DND-41 (cell line): Measurements from ENCODE around the gene TMA16.

Experiments
- ATAC-seq: fragments of 200-7000 bp; cut with Tn5 transposase; 3 replicates; pipeline ENCODE4 v1.9.1; 2021; ENCODE audit warnings: low read depth; ENCODE audit not compliant: insufficient read depth
- DNase-seq: peaks from one replicate; pipeline ENCODE4 v3.0.0-alpha.2; 2020
- H2AFZ ChIP-seq: 2 replicates; pipeline ENCODE4 v1.6.0; 2012; ENCODE audit warnings: low read depth, low read length
- H3K27ac ChIP-seq: 2 replicates; pipeline ENCODE4 v1.5.1; 2012; ENCODE audit warnings: low read length, inconsistent platforms
- H3K27me3 ChIP-seq: fragments of 200-600 bp; sonication (generic); 2 replicates; pipeline ENCODE4 v1.6.0; 2012; ENCODE audit warnings: low read length, mild to moderate bottlenecking, inconsistent platforms; ENCODE audit not compliant: insufficient read depth, poor library complexity
- H3K36me3 ChIP-seq: 2 replicates; pipeline ENCODE4 v1.5.1; 2012; ENCODE audit warnings: low read length, inconsistent platforms; ENCODE audit not compliant: insufficient read depth
- H3K4me1 ChIP-seq: 2 replicates; pipeline ENCODE4 v1.5.1; 2012; ENCODE audit warnings: mild to moderate bottlenecking, low read length; ENCODE audit not compliant: insufficient read depth
- H3K4me2 ChIP-seq: 2 replicates; pipeline ENCODE4 v1.6.0; 2012; ENCODE audit warnings: mild to moderate bottlenecking, moderate library complexity, low read length, inconsistent platforms; ENCODE audit not compliant: insufficient read depth
- H3K4me3 ChIP-seq, 2 experiments: fragments of 200-600 bp in 1 of 2; shearing (Covaris generic) in 1 of 2; 2 replicates each; pipeline ENCODE4 v1.5.1; 2012 to 2016; ENCODE audit warnings: inconsistent platforms in 2 of 2, low read length in 2 of 2, mild to moderate bottlenecking in 2 of 2, low read depth in 1 of 2, moderate library complexity in 1 of 2
- H3K79me2 ChIP-seq: 2 replicates; pipeline ENCODE4 v1.6.0; 2012; ENCODE audit warnings: low read length, inconsistent platforms; ENCODE audit not compliant: insufficient read depth
- H3K9ac ChIP-seq: 2 replicates; pipeline ENCODE4 v1.6.0; 2012; ENCODE audit warnings: low read depth, mild to moderate bottlenecking, inconsistent platforms, low read length, moderate library complexity
- H3K9me3 ChIP-seq: 2 replicates; pipeline ENCODE4 v1.5.1; 2012; ENCODE audit warnings: low read length, moderate library complexity, mild to moderate bottlenecking, inconsistent platforms; ENCODE audit not compliant: insufficient read depth, severe bottlenecking
- H4K20me1 ChIP-seq: 2 replicates; pipeline ENCODE4 v1.6.0; 2012; ENCODE audit warnings: low read length; ENCODE audit not compliant: insufficient read depth
- EZH2 ChIP-seq: IDR thresholded peaks from 3 replicates; pipeline ENCODE4 v1.6.1; 2012; ENCODE audit warnings: borderline replicate concordance, low read depth, mild to moderate bottlenecking, moderate library complexity, low read length, inconsistent platforms; ENCODE audit not compliant: severe bottlenecking
- TF ChIP-seq, protein P1 (sequence below): IDR thresholded peaks from 2 replicates; pipeline ENCODE4 v1.5.1; 2012; ENCODE audit warnings: borderline replicate concordance, low read length, moderate library complexity, mild to moderate bottlenecking; ENCODE audit not compliant: poor library complexity, severe bottlenecking; ENCODE audit errors: extremely low read depth

Gene TMA16

DNA sequence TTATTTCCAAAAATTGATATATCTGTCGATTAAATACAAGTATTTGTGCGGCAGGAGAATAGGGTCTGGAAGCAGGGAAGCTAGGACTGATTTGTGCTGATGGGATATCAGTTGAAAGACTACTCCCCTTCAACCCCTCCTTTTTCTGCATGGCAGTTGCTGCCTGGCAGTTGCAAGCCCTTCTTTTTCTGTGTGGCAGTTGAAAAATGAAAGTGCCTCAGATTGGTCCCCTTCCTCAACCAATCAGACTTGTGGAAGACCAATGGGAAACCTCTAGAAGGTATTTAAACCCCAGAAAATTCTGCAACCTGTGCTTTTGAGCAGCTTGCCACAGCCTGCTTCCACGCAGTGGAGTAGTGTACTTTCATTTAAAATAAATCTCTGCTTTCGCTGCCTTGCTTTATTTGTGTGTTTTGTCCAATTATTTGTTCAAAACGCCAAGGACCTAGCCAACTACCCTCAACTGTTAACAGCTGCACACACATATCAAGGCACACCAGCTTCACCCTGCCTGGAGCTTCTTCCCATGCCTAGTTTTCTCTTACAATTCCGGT, 1.5 kb upstream of the TMA16 start:
- DNase-seq = peak; percentile 24

DNA sequence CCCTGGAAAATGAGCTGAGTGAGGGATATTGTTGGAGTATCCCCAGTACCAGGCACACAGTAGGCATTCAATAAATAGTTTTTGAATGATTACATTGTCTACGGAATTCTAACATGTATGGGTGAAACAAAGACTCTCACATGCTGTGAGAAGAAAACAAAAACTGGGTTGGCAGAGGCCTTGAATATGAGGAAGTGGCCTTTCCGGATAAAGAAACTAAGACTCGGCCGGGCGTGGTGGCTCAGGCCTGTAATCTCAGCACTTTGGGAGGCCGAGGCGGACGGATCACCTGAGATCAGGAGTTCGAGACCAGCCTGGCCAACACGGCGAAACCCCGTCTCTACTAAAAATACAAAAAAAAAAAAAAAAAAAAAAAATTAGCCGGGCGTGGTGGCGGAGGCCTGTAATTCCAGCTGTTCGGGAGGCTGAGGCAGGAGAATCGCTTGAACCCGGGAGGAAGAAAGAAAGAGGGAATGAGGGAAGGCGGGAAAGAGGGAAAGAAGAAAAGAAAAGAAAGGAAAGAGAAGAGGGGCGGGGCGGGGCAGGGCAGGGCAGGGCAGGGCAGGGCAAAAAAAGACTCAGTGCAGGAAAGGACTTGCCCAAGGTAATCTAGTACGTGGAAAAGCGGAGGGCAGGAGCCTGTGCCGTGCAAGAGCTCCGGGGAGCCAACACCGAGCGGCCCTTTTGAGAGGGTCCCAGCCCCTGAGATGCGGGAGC, 689 bp upstream of the TMA16 start:
- H3K27me3 ChIP-seq = no peaks in the 10 kb centered on the region
- H3K9ac ChIP-seq = peak overlapping the region; percentile 81
- H3K27ac ChIP-seq = peak overlapping the region; percentile 83
- H4K20me1 ChIP-seq = peaks cover 14% of the 10 kb centered on the region; the same call in 1 of the 2 replicates
- H3K79me2 ChIP-seq = peaks cover 51% of the 10 kb centered on the region
- peaks cover 14% of the 10 kb centered on the region; the same call in 1 of the 2 replicates for H3K36me3 ChIP-seq
- TF ChIP-seq EZH2 = no peak
- TF ChIP-seq, protein P1, sequence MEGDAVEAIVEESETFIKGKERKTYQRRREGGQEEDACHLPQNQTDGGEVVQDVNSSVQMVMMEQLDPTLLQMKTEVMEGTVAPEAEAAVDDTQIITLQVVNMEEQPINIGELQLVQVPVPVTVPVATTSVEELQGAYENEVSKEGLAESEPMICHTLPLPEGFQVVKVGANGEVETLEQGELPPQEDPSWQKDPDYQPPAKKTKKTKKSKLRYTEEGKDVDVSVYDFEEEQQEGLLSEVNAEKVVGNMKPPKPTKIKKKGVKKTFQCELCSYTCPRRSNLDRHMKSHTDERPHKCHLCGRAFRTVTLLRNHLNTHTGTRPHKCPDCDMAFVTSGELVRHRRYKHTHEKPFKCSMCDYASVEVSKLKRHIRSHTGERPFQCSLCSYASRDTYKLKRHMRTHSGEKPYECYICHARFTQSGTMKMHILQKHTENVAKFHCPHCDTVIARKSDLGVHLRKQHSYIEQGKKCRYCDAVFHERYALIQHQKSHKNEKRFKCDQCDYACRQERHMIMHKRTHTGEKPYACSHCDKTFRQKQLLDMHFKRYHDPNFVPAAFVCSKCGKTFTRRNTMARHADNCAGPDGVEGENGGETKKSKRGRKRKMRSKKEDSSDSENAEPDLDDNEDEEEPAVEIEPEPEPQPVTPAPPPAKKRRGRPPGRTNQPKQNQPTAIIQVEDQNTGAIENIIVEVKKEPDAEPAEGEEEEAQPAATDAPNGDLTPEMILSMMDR = no peak
- DNase-seq (no peak), ATAC-seq (no peak)
- peaks cover 39% of the 10 kb centered on the region for H3K4me1 ChIP-seq
- H3K4me2 ChIP-seq = peak overlapping the region; percentile 87
- no peaks in the 10 kb centered on the region for H3K9me3 ChIP-seq
- H3K4me3 ChIP-seq = peak overlapping the region; percentile 44 to 70; a peak in 3 of 4 replicates
- peak overlapping the region; percentile 84 for H2AFZ ChIP-seq

More for the DNA sequence above, 1.5 kb upstream of the TMA16 start:
- Histone ChIP-seq H3K27me3 (no peaks in the 10 kb centered on the region), H3K79me2 (peaks cover 45% of the 10 kb centered on the region), H3K36me3 (peaks cover 14% of the 10 kb centered on the region; the same call in 1 of the 2 replicates), H3K27ac (no peak overlapping the region), H4K20me1 (peaks cover 11% of the 10 kb centered on the region; the same call in 1 of the 2 replicates), H3K4me2 (peak overlapping the region; percentile 87; the same call in 1 of the 2 replicates), H3K4me3 (no peak overlapping the region), H2AFZ (no peak overlapping the region), H3K9ac (no peak overlapping the region), H3K4me1 (peaks cover 37% of the 10 kb centered on the region), H3K9me3 (no peaks in the 10 kb centered on the region)
- TF ChIP-seq EZH2 = no peak
- TF ChIP-seq, protein P1 = no peak
- no peak for ATAC-seq

DNA sequence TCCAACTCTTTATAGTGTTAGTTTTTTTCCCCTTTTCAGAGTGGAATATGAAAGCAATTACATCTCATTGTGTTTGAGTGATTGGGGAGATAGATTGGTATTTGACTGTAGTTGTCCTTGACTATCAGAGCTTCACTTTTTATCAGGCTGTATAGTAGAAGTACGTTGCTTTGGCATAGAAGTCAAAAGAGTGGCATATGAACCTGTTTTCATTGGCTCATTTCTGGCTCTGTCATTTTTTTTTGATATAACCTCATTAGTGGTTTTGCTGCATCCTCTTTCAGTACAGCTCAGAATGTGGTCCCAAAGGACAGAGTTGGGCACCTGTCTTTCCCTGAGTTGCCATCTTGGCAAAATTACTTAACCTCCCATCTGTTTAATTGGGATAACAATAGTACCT, 1.4 kb downstream of the TMA16 start:
- H3K4me1 ChIP-seq = peaks cover 43% of the 10 kb centered on the region
- TF ChIP-seq, protein P1 = no peak
- TF ChIP-seq EZH2 = no peak
- peak; percentile 45 for ATAC-seq
- peak; percentile 37 for DNase-seq
- H2AFZ ChIP-seq = peak overlapping the region; percentile 42; the same call in 1 of the 2 replicates
- peaks cover 14% of the 10 kb centered on the region; the same call in 1 of the 2 replicates for H4K20me1 ChIP-seq
- H3K9me3 ChIP-seq = no peaks in the 10 kb centered on the region
- peaks cover 72% of the 10 kb centered on the region for H3K79me2 ChIP-seq
- peak overlapping the region; percentile 81 for H3K9ac ChIP-seq
- H3K27me3 ChIP-seq = no peaks in the 10 kb centered on the region
- peaks cover 14% of the 10 kb centered on the region; the same call in 1 of the 2 replicates for H3K36me3 ChIP-seq
- peak overlapping the region; percentile 44 to 70; a peak in 3 of 4 replicates for H3K4me3 ChIP-seq
- H3K27ac ChIP-seq = peak overlapping the region; percentile 83
- peak overlapping the region; percentile 87 for H3K4me2 ChIP-seq
